Chondrocyte (in vitro differentiated cells): ENCODE results near the gene OR13J1. TPM values are rescaled to one million over a fixed set of nuclear protein-coding genes. Genes with fewer than 3 reads are reported as not detected.

Experiments used
- DNase-seq: peaks from one replicate; pipeline ENCODE4 v3.0.0; 2021; ENCODE audit warnings: mixed read lengths, low spot score
- H3K27ac Mint-ChIP-seq: one replicate; pipeline ENCODE4 v1.8.0; 2021; ENCODE audit warnings: mild to moderate bottlenecking, moderate library complexity, mixed read lengths; ENCODE audit not compliant: unreplicated experiment
- H3K27me3 Mint-ChIP-seq: 2 replicates; pipeline ENCODE4 v1.8.0; 2021; ENCODE audit warnings: low read depth, mixed read lengths
- H3K36me3 Mint-ChIP-seq: 2 replicates; pipeline ENCODE4 v1.8.0; 2021; ENCODE audit warnings: low read depth, mixed read lengths
- H3K4me1 Mint-ChIP-seq: 2 replicates; pipeline ENCODE4 v1.8.0; 2021; ENCODE audit warnings: low read depth, mild to moderate bottlenecking, mixed read lengths
- H3K4me3 Mint-ChIP-seq: one replicate; pipeline ENCODE4 v1.8.0; 2021; ENCODE audit warnings: mild to moderate bottlenecking, moderate library complexity, mixed read lengths; ENCODE audit not compliant: unreplicated experiment
- H3K9me3 Mint-ChIP-seq: 2 replicates; pipeline ENCODE4 v1.8.0; 2021; ENCODE audit warnings: low read depth, mixed read lengths
- total RNA-seq: library from RNA; stranded (reverse); gene quantifications from 3 replicates; pipeline ENCODE4 v1.2.1, GENCODE V29; 2021
- TF ChIP-seq, protein P1 (sequence below): fragments of 200-600 bp; sonication (generic); IDR thresholded peaks from 2 replicates; pipeline ENCODE4 v1.5.0; 2021; ENCODE audit warnings: antibody characterized with exemption, mild to moderate bottlenecking, moderate library complexity

Gene OR13J1
- total RNA-seq, 1 donor from 2014 or later: not detected

DNA sequence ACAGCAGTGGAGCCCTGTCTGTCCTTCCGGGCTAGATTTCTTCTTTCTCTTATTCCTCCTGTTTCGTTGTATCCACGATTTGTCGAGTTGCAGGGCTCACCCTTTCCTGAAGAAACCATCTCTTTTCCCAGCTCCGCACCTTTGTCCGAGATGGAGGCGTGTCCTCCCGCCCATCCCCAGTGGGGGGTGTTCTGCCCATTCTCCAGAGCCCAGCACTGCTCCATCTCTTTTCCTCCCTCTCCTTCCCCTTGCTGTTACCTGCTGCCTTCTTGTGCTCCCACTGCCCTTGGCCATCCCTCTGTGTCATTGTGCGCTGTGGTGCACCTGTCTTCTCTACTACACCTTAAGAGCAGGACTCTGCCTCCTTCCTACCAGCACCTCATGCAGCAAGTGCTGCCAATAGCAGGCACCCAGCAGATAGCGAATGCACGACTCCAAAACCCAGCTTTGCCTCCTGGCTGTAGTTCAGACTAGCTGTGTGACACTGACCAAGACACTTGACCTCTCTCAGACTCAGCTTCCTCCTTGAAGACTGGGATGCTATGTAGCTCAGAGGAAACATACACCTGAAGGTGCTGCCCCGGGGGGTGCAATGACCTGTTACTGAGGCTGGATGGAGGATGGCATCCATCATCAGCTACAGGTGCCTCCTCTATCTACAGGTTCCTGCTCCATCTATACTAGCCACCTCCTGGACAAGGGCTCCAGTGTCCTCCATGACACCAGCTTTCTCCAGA is 8.9 kb downstream of the OR13J1 start:
- no peak overlapping the region for H3K27ac Mint-ChIP-seq
- H3K36me3 Mint-ChIP-seq: no peaks in the 10 kb centered on the region
- H3K27me3 Mint-ChIP-seq: peaks cover 30% of the 10 kb centered on the region
- DNase-seq: no peak
- no peaks in the 10 kb centered on the region for H3K9me3 Mint-ChIP-seq
- H3K4me1 Mint-ChIP-seq: no peaks in the 10 kb centered on the region
- no peak overlapping the region for H3K4me3 Mint-ChIP-seq
- TF ChIP-seq, protein P1, sequence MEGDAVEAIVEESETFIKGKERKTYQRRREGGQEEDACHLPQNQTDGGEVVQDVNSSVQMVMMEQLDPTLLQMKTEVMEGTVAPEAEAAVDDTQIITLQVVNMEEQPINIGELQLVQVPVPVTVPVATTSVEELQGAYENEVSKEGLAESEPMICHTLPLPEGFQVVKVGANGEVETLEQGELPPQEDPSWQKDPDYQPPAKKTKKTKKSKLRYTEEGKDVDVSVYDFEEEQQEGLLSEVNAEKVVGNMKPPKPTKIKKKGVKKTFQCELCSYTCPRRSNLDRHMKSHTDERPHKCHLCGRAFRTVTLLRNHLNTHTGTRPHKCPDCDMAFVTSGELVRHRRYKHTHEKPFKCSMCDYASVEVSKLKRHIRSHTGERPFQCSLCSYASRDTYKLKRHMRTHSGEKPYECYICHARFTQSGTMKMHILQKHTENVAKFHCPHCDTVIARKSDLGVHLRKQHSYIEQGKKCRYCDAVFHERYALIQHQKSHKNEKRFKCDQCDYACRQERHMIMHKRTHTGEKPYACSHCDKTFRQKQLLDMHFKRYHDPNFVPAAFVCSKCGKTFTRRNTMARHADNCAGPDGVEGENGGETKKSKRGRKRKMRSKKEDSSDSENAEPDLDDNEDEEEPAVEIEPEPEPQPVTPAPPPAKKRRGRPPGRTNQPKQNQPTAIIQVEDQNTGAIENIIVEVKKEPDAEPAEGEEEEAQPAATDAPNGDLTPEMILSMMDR: no peak

DNA sequence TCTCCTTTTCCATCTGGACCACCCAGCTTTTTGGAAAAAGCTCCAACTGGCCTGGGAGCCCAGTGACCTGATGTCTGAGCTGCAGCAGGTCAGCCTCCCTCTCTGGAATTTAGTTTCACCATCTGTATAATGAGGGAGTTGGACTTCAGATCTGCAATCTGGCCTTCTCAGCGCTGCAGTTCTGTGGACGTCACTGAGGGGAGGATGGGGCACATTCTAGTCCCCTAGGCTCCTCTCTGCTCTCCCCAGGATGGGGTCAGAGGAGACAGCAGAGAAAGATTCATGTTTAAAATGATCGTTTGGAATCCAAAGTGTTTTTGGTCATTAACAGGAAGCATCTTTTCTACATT is 10.2 kb downstream of the OR13J1 start:
- TF ChIP-seq, protein P1: no peak
- DNase-seq: no peak
- Mint-ChIP-seq H3K27me3 (peaks cover 30% of the 10 kb centered on the region), H3K4me3 (no peak overlapping the region), H3K27ac (no peak overlapping the region), H3K9me3 (no peaks in the 10 kb centered on the region), H3K36me3 (peaks cover 1% of the 10 kb centered on the region), H3K4me1 (no peaks in the 10 kb centered on the region)

DNA sequence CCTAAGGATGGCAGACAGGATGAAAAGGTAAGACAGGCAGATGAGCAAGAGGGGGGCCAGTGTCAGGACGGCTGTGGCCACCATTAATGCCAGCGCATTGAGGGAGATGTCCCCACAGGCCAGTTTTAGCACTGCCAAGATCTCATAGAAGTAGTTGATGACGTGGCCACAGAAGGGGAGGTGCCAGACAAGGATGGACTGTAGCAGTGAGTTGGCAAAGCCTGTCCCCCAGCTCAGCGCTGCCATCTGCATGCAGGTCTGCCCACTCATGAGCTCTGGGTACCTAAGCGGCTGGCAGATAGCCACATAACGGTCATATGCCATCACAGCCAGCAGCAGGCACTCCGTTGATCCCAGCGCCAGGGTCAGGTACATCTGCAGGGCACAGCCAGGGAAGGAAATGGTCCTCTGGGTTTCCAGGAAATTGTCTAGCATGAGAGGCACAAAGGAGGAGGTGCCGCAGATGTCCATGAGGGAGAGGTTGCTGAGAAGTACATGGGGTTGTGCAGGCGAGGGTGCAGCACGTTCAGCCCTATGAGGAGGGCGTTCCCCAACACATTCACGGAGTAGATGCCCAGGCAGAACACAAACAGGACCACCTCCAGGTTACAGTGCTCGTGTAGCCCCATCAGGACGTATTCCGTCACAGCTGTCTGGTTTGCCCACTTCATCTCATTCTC is 10.8 kb downstream of the OR13J1 start:
- no peaks in the 10 kb centered on the region for H3K4me1 Mint-ChIP-seq
- peaks cover 1% of the 10 kb centered on the region for H3K36me3 Mint-ChIP-seq
- H3K27me3 Mint-ChIP-seq: peaks cover 30% of the 10 kb centered on the region
- no peak for DNase-seq
- TF ChIP-seq, protein P1: no peak
- no peak overlapping the region for H3K27ac Mint-ChIP-seq
- no peak overlapping the region for H3K4me3 Mint-ChIP-seq
- no peaks in the 10 kb centered on the region for H3K9me3 Mint-ChIP-seq

DNA sequence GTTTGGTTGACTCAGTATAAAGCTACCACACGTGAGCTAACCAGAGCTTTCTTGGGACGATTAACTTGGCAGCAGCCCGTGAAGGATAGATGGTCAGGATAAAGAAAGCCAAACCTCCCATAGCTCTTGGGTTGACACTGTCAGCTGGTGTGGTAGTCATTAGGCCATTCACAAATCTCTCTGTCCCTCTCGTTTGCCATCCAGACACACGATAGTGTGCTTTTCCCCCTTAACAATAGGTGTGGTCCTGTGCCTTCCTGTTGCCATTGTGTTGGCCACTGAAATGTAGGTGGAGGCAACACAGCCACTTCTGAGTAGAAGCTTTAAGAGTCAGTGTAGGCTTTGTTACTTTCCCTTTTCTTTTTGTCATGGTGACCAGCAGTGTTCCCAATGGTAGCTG is 11.7 kb downstream of the OR13J1 start:
- H3K27ac Mint-ChIP-seq: no peak overlapping the region
- H3K36me3 Mint-ChIP-seq: peaks cover 1% of the 10 kb centered on the region
- no peaks in the 10 kb centered on the region for H3K4me1 Mint-ChIP-seq
- H3K9me3 Mint-ChIP-seq: no peaks in the 10 kb centered on the region
- TF ChIP-seq, protein P1: no peak
- no peak overlapping the region for H3K4me3 Mint-ChIP-seq
- H3K27me3 Mint-ChIP-seq: peaks cover 28% of the 10 kb centered on the region
- DNase-seq: no peak

DNA sequence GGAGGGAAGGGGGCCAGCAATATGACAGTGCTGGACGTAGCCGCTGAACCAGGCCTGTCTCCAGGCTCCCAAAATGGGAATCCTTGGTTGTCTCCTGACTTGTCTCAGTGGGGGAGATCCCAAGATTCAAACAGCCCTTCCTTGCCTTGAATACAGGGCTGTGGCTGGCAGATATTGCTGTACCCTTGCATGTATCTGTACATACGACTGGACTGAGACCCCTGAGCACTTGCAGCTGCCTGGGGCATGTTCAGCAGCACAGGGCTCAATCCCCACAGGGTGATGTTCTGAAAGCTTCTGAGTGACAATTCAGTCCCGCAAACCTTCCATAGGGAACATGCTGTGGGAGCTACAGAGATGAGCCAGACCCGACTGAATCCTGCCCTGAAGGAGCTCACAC is 13.3 kb downstream of the OR13J1 start:
- DNase-seq: peak; percentile 36
- no peaks in the 10 kb centered on the region for H3K9me3 Mint-ChIP-seq
- H3K4me1 Mint-ChIP-seq: no peaks in the 10 kb centered on the region
- TF ChIP-seq, protein P1: no peak
- H3K27me3 Mint-ChIP-seq: peaks cover 17% of the 10 kb centered on the region
- H3K36me3 Mint-ChIP-seq: peaks cover 3% of the 10 kb centered on the region
- no peak overlapping the region for H3K4me3 Mint-ChIP-seq
- no peak overlapping the region for H3K27ac Mint-ChIP-seq
